Tibial nerve (tissue), 4 donors: ENCODE results near the gene BCAR3.

ENCODE experiments used
- CTCF ChIP-seq, 5 experiments: fragments of 200-600 bp in 3 of 5; fragments of 450-650 bp in 2 of 5; sonication (generic) in 3 of 5; IDR thresholded peaks; one replicate each; pipeline ENCODE4 v1.5.1; 2016 to 2019; ENCODE audit warnings: antibody characterized with exemption in 5 of 5, mild to moderate bottlenecking in 3 of 5, moderate library complexity in 2 of 5
- EP300 ChIP-seq, 2 donors: sonication (generic); formaldehyde crosslinking; IDR thresholded peaks; one replicate each; pipeline ENCODE4 v1.6.1; 2017; ENCODE audit warnings: antibody characterized with exemption in 2 of 2, mild to moderate bottlenecking in 1 of 2
- POLR2A ChIP-seq, 2 donors: fragments of 450-650 bp; IDR thresholded peaks; one replicate each; pipeline ENCODE4 v1.6.1; 2017; ENCODE audit warnings: antibody characterized with exemption in 2 of 2, mild to moderate bottlenecking in 2 of 2, moderate library complexity in 2 of 2

- TF ChIP-seq POLR2A (IDR thresholded peaks at IDR 0.05) (no peak), EP300 (IDR thresholded peaks at IDR 0.05) (no peak), CTCF (IDR thresholded peaks at IDR 0.05) (no peak)
Measured at GRCh38 chr1:93608187-93609109, 73.2 kb downstream of the BCAR3 start.
